HepG2 (cell line): ENCODE data around the gene WAS.

Experiments
- ATF2 ChIP-seq: sonication (generic); formaldehyde crosslinking; IDR thresholded peaks from 2 replicates; pipeline ENCODE4 v1.4.0; 2020; ENCODE audit warnings: missing genetic modification reagents
- ATF7 ChIP-seq, 2 experiments: fragments of 450-650 bp in 1 of 2; sonication (generic) in 1 of 2; formaldehyde crosslinking in 1 of 2; IDR thresholded peaks; 2 replicates each; pipeline versions ENCODE4 v1.4.0 to v1.6.1; 2016 to 2020; ENCODE audit warnings: antibody characterized with exemption in 1 of 2, mild to moderate bottlenecking in 1 of 2, missing genetic modification reagents in 1 of 2
- BHLHE40 ChIP-seq: IDR thresholded peaks from 2 replicates; pipeline ENCODE4 v1.6.1; 2011; ENCODE audit warnings: low read length, improper control_type of control experiment
- CTCF ChIP-seq: sonication (generic); formaldehyde crosslinking; IDR thresholded peaks from 2 replicates; pipeline ENCODE4 v1.5.0; 2020; ENCODE audit warnings: mild to moderate bottlenecking, missing genetic modification reagents, moderate library complexity
- DNMT1 ChIP-seq: sonication (generic); formaldehyde crosslinking; IDR thresholded peaks from 2 replicates; pipeline ENCODE4 v1.5.1; 2020; ENCODE audit warnings: mild to moderate bottlenecking, missing genetic modification reagents
- MTA3 ChIP-seq: sonication (generic); formaldehyde crosslinking; IDR thresholded peaks from 2 replicates; pipeline ENCODE4 v1.4.0; 2020; ENCODE audit warnings: missing genetic modification reagents
- MXD1 ChIP-seq: sonication (generic); formaldehyde crosslinking; IDR thresholded peaks from 2 replicates; pipeline ENCODE4 v1.4.0; 2020; ENCODE audit warnings: mild to moderate bottlenecking, missing genetic modification reagents
- POLR2A ChIP-seq, 2 experiments: IDR thresholded peaks; 2 replicates each; pipeline ENCODE4 v1.6.1; 2011; ENCODE audit warnings: low read depth in 2 of 2, low read length in 2 of 2, mild to moderate bottlenecking in 1 of 2, moderate library complexity in 1 of 2; ENCODE audit not compliant: insufficient read depth in 1 of 2
- REL ChIP-seq: sonication (generic); formaldehyde crosslinking; conservative IDR thresholded peaks from 2 replicates; pipeline ENCODE4 v1.8.0; 2022; ENCODE audit warnings: mild to moderate bottlenecking, missing genetic modification reagents, moderate library complexity
- SRSF1 ChIP-seq: fragments of 200-400 bp; formaldehyde crosslinking; optimal IDR thresholded peaks from 2 replicates; pipeline ENCODE3; 2017; ENCODE audit warnings: mild to moderate bottlenecking, low read depth, low read length, moderate library complexity

- TF ChIP-seq ATF7 (IDR thresholded peaks at IDR 0.05), result no peak
- no peak for TF ChIP-seq ATF7 (CRISPR knock-in tag; IDR thresholded peaks at IDR 0.05)
- no peak for TF ChIP-seq ATF2 (CRISPR knock-in tag)
- TF ChIP-seq CTCF (CRISPR knock-in tag), result no peak
- TF ChIP-seq REL (CRISPR knock-in tag), result no peak
- no peak for TF ChIP-seq SRSF1
- no peak for TF ChIP-seq POLR2A (IDR thresholded peaks at IDR 0.05; ENCODE audit: insufficient read depth in 1 of 2, low read depth in 2 of 2, low read length in 2 of 2)
- TF ChIP-seq MXD1 (CRISPR knock-in tag), result no peak
- TF ChIP-seq DNMT1, result no peak
- no peak for TF ChIP-seq BHLHE40
- TF ChIP-seq MTA3 (CRISPR knock-in tag), result no peak
Observed at GRCh38 chrX:48705871-48706270, 22.3 kb downstream of the WAS start.
